HUES6 (cell line): ENCODE measurements around the gene IGF2R.

Experiments
- H3K27ac ChIP-seq: 2 replicates; pipeline ENCODE4 v1.7.0; 2013; ENCODE audit warnings: low read depth, mild to moderate bottlenecking, low read length, inconsistent platforms
- H3K27me3 ChIP-seq: 2 replicates; pipeline ENCODE4 v1.6.1; 2013; ENCODE audit warnings: low read length; ENCODE audit not compliant: control insufficient read depth, insufficient read depth
- H3K36me3 ChIP-seq: 2 replicates; pipeline ENCODE4 v1.6.1; 2013; ENCODE audit warnings: low read length; ENCODE audit not compliant: control insufficient read depth, insufficient read depth
- H3K4me1 ChIP-seq: 2 replicates; pipeline ENCODE4 v1.6.1; 2013; ENCODE audit warnings: low read length; ENCODE audit not compliant: control insufficient read depth, insufficient read depth
- H3K4me3 ChIP-seq: 2 replicates; pipeline ENCODE4 v1.5.1; 2013; ENCODE audit warnings: low read depth, low read length
- H3K9ac ChIP-seq: one replicate; pipeline ENCODE4 v1.6.1; 2013; ENCODE audit warnings: mild to moderate bottlenecking, low read length
- H3K9me3 ChIP-seq: 2 replicates; pipeline ENCODE4 v1.6.1; 2013; ENCODE audit warnings: low read depth, low read length; ENCODE audit not compliant: control insufficient read depth, insufficient read depth

IGF2R gene

DNA sequence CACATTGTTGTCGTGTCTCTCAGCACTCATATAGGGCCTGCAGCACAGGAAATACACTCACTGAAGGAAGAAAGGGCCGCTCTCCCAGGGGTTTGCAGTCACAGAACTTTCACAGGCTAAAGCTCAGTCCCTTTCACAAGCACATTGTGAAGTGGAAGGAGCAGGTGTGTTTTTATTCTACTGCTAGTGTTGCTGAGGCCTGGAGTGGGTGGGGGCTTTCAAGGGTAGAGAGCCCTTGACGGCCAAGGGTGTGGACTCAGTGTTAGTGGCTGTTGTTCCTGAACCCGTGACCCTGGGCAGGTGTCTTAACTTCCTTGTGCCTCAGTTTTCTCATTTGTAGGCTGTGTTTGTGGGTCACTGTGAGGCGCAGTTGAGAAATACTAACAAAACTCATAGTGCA lies 86.5 kb downstream of the IGF2R start:
- H3K4me3 ChIP-seq = no peak overlapping the region
- H3K36me3 ChIP-seq = peaks cover 92% of the 10 kb centered on the region
- no peaks in the 10 kb centered on the region for H3K4me1 ChIP-seq
- H3K27ac ChIP-seq = no peak overlapping the region
- no peaks in the 10 kb centered on the region for H3K27me3 ChIP-seq
- no peak overlapping the region for H3K9ac ChIP-seq
- no peaks in the 10 kb centered on the region for H3K9me3 ChIP-seq

DNA sequence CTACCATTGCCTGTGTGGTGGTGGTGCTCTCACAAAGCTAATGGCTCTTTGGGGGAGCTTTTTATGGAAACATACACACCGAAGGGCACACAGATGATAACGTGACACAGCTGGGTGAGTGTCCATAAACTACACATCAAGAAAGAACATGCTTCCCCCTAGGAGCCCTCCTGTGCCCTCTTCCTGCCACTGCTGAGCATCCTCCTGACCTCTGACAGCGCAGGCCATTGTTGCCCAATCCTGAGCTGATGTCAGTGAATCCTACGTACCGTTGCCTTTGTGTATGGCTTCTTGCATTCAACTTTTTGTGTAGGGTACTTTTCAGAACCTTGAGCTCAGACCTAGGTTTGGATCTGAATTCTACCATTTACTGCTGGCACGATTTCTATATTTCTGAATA lies 86.9 kb downstream of the IGF2R start:
- H3K4me3 ChIP-seq = no peak overlapping the region
- peaks cover 92% of the 10 kb centered on the region for H3K36me3 ChIP-seq
- no peaks in the 10 kb centered on the region for H3K4me1 ChIP-seq
- no peaks in the 10 kb centered on the region for H3K27me3 ChIP-seq
- no peak overlapping the region for H3K9ac ChIP-seq
- H3K27ac ChIP-seq = no peak overlapping the region
- no peaks in the 10 kb centered on the region for H3K9me3 ChIP-seq

DNA sequence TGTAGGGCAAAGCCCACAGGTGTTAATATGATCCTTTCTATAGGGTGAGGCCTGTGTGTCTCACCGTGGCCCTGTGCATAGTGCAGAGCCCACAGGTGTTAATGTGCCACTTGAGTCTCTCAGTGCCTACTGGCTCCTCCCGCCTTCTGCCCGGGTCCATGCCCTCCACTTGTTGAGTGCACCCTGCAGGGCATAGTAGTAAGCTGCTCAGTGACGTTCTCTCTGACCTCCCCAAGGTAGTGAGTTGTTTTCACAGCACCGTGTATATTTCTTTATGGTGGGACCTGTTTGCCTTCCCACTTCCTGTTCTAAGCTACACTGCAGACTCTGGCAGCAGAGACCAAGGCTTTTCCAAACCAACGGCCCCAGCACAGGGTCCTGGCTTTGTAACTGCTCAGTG lies 88.2 kb downstream of the IGF2R start:
- H3K4me1 ChIP-seq = no peaks in the 10 kb centered on the region
- H3K4me3 ChIP-seq = no peak overlapping the region
- H3K27me3 ChIP-seq = no peaks in the 10 kb centered on the region
- no peak overlapping the region for H3K9ac ChIP-seq
- H3K27ac ChIP-seq = no peak overlapping the region
- H3K9me3 ChIP-seq = no peaks in the 10 kb centered on the region
- peaks cover 91% of the 10 kb centered on the region for H3K36me3 ChIP-seq

DNA sequence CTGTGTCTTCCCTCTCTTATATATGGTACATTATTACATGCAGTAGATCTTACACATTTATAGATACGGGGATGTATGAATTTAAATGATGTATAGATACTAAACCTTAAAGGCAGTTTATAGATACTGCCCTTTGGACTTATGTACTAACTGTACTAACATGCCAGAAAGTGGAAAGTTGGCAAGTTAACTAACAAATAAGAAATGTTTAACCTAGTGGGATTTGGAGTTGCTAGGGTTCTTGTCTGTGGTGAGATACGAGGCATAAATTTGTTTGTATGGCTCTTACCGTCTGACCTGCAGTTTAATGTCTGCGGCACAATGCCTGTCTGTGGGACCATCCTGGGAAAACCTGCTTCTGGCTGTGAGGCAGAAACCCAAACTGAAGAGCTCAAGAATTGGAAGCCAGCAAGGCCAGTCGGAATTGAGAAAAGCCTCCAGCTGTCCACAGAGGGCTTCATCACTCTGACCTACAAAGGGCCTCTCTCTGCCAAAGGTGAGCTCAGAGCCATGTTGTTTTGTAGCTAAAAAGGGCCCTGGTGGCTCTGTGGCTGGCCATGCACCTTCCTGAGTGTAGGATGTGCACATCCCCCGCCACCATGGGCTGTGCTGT lies 89.8 kb downstream of the IGF2R start:
- Histone ChIP-seq H3K4me3 (no peak overlapping the region), H3K9me3 (no peaks in the 10 kb centered on the region), H3K36me3 (peaks cover 95% of the 10 kb centered on the region)

DNA sequence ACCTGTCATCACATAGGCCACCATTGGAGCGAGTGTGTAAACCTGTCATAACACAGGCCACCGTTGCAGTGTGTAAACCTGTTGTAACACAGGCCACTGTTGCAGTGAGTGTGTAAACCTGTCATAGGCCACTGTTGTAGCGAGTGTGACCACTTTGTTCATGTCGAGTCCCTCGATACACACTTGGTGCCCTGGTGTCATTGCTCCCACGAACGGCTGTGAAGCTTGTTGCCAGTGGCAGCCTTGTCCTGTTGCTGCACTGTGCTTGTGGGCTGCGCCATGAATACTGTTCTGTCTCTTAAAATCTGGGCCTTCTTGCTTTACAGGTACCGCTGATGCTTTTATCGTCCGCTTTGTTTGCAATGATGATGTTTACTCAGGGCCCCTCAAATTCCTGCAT lies 91.3 kb downstream of the IGF2R start:
- Histone ChIP-seq H3K27ac (no peak overlapping the region), H3K27me3 (no peaks in the 10 kb centered on the region), H3K4me3 (no peak overlapping the region), H3K9me3 (no peaks in the 10 kb centered on the region), H3K36me3 (peaks cover 95% of the 10 kb centered on the region), H3K4me1 (no peaks in the 10 kb centered on the region), H3K9ac (no peak overlapping the region)

More for the DNA sequence above, 89.8 kb downstream of the IGF2R start:
- Histone ChIP-seq H3K27me3 (no peaks in the 10 kb centered on the region), H3K27ac (no peak overlapping the region), H3K9ac (no peak overlapping the region), H3K4me1 (no peaks in the 10 kb centered on the region)

DNA sequence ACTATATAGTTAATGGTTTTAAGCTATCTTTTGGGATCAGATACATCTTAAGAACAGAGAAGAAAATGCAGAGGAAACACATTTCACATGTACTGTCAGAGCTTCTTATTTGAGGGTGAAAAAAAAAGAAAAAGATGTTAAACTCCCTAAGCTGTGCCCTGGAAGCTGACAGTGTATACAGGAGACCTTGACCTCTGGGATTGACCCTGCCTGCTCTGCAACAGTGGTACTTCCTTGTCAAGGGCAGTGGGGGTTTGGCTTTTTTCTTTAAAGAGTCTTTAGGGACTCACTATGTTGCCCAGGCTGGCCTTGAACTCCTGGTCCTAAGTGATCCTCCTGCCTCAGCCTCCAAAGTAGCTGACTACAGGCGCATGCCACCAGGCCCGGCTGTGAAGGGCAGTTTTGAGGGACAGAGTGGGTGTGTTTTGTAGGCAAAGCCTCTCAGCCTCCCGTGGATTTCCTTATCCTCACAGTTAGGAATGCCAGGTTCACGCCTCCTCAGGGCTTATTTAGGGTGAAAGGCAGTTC lies 92.1 kb downstream of the IGF2R start:
- Histone ChIP-seq H3K27me3 (no peaks in the 10 kb centered on the region), H3K4me3 (no peak overlapping the region), H3K36me3 (peaks cover 90% of the 10 kb centered on the region), H3K9me3 (no peaks in the 10 kb centered on the region), H3K4me1 (no peaks in the 10 kb centered on the region), H3K9ac (no peak overlapping the region), H3K27ac (no peak overlapping the region)

DNA sequence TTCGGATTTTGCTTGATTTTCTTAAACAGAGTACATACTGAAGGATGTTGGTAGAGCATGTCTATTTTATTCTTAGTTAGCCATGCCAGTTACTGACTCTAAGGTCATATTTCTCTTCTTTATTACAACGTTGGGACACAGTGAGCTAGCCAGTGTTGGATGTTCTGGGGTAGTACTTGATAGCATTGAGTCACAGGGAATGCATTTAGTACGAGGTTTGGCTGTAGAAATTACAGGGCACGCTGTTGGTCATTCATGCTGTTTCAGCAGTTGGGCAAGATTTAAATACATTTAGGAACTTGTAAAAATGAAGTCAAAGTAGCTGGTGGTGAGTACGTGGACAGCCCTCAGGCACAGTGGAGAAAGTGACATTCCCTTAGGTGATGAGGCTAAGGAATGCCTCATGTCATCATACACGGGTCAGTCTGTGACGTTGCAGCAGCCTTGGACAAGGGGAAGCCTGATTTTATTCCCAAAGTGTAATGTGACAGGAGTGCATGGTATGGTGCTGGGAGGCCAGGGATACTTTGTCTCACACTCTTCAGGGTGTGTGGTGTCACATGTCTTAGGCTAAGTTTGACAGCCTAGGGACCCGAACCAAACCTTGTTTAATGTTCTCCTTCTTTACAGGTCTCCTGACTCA lies 95.0 kb downstream of the IGF2R start:
- peaks cover 87% of the 10 kb centered on the region for H3K36me3 ChIP-seq
- no peaks in the 10 kb centered on the region for H3K9me3 ChIP-seq
- H3K4me3 ChIP-seq = no peak overlapping the region
- no peaks in the 10 kb centered on the region for H3K27me3 ChIP-seq
- H3K4me1 ChIP-seq = no peaks in the 10 kb centered on the region
- H3K9ac ChIP-seq = no peak overlapping the region
- no peak overlapping the region for H3K27ac ChIP-seq

DNA sequence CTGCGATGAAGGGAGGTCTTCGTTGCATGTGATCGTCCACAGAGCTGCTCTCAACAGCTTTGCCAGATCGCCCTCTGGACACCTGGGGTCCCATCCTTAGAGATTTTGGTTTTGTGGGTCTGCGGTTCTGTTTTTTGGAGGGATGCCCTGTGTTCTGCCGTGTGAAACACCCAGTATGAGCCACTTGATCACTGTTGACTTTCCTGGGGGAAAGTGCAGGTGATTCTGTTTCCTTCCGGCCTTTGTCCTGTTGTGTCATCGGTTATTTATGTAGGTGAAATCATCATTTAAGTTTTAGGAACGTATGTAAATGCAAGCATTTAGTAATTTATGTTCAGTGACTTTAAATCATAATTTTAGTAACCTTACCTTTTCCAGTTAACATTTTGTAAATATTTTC lies 96.3 kb downstream of the IGF2R start:
- Histone ChIP-seq H3K27ac (no peak overlapping the region), H3K4me1 (no peaks in the 10 kb centered on the region), H3K36me3 (peaks cover 87% of the 10 kb centered on the region), H3K4me3 (no peak overlapping the region), H3K9me3 (no peaks in the 10 kb centered on the region), H3K9ac (no peak overlapping the region), H3K27me3 (no peaks in the 10 kb centered on the region)

DNA sequence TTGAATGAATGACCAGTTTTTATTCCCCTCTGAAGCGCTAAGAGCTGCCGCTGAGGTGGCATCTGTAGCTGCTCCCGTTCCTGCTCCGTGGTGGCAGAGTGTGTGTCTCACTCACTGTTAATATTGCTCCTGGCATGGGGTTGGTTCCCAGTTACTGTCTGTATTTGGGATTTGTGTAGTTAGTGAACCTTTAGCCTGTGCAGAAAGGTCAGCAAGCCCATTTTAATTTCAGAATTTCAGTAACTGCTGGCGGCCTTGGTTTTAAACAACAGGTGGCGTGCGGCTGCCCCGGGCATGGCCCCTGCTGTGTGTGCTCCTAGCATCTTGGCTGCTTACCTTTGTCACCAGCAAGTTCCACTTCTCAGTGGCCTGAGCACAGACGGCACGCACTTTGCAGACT lies 98.7 kb downstream of the IGF2R start:
- Histone ChIP-seq H3K27me3 (no peaks in the 10 kb centered on the region), H3K9ac (no peak overlapping the region), H3K4me1 (no peaks in the 10 kb centered on the region), H3K9me3 (no peaks in the 10 kb centered on the region), H3K27ac (no peak overlapping the region), H3K36me3 (peaks cover 88% of the 10 kb centered on the region), H3K4me3 (no peak overlapping the region)

DNA sequence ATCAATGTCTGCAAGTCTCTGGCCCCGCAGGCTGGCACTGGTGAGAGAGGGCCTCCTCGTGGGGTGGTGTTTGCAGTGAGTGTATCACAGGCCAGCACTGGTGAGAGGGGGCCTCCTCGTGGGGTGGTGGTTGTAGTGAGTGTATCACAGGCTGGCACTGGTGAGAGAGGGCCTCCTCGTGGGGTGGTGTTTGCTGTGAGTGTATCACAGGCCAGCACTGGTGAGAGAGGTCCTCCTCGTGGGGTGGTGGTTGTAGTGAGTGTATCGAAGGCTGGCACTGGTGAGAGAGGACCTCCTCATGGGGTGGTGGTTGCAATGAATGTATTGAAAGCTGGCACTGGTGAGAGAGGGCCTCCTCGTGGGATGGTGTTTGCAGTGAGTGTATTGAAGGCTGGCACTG lies 99.5 kb downstream of the IGF2R start:
- no peak overlapping the region for H3K27ac ChIP-seq
- H3K9me3 ChIP-seq = no peaks in the 10 kb centered on the region
- H3K4me1 ChIP-seq = no peaks in the 10 kb centered on the region
- H3K27me3 ChIP-seq = no peaks in the 10 kb centered on the region
- H3K9ac ChIP-seq = no peak overlapping the region
- peaks cover 90% of the 10 kb centered on the region for H3K36me3 ChIP-seq
- H3K4me3 ChIP-seq = no peak overlapping the region

DNA sequence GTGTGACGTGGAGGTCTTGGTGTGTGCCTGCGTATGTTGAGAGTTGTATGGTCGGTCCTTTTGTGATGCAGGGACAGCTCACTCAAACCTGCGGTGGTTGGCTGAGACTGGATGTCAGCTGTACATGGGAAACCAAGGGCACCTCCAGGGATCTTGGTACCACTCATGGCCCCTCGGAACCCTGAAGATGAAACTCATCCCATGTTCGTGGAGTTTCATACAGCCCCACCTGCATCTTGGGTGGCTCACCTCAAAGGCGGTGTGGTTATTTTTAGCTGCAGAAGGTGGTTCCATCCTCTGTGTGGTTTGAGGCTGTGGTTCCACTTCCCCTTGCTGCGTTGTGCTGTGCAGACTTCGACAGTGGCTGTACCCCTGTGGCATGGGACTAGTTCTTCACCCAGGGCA lies 100.2 kb downstream of the IGF2R start:
- no peak overlapping the region for H3K9ac ChIP-seq
- no peak overlapping the region for H3K27ac ChIP-seq
- H3K9me3 ChIP-seq = no peaks in the 10 kb centered on the region
- no peak overlapping the region for H3K4me3 ChIP-seq
- peaks cover 90% of the 10 kb centered on the region for H3K36me3 ChIP-seq
- H3K4me1 ChIP-seq = no peaks in the 10 kb centered on the region
- no peaks in the 10 kb centered on the region for H3K27me3 ChIP-seq
